OCI-LY7 (cell line): ENCODE data around the gene RAB15. TPM values are rescaled to one million over a fixed set of nuclear protein-coding genes. Genes with fewer than 3 reads are reported as not detected.

Experiments used
- BruUV-seq: library from RNA; stranded (reverse); fragments of 400-500 nt; replicated peaks from 2 replicates; lab custom pipeline; 2021; lab: Mats Ljungman, UMichigan
- CTCF ChIA-PET: fragments of 300-600 bp; sonication (Branson Sonifier 250); formaldehyde crosslinking; loops from one replicate; lab custom pipeline; 2022; ENCODE audit warnings: antibody characterized with exemption; ENCODE audit not compliant: unreplicated experiment; lab: Charles Lee
- POLR2A ChIA-PET: fragments of 300-600 bp; sonication (Branson Sonifier 250); formaldehyde crosslinking; loops from one replicate; lab custom pipeline; 2022; ENCODE audit warnings: antibody characterized with exemption; lab: Charles Lee
- DNase-seq: peaks from one replicate; pipeline ENCODE4 v3.0.0-alpha.2; 2015; ENCODE audit warnings: low spot score
- H2AFZ ChIP-seq: fragments of 200-600 bp; sonication (generic), shearing (Covaris generic); 2 replicates; pipeline ENCODE4 v1.6.1; 2014; ENCODE audit warnings: mild to moderate bottlenecking, antibody characterized with exemption, low read length, moderate library complexity
- H3K27ac ChIP-seq: fragments of 200-600 bp; sonication (generic); 2 replicates; pipeline ENCODE4 v1.5.1; 2014; ENCODE audit warnings: mixed run types, low read depth, mild to moderate bottlenecking, moderate library complexity, low read length, inconsistent platforms; ENCODE audit not compliant: poor library complexity, severe bottlenecking
- H3K36me3 ChIP-seq: fragments of 200-600 bp; sonication (generic); 2 replicates; pipeline ENCODE4 v1.6.1; 2014; ENCODE audit warnings: mild to moderate bottlenecking, antibody characterized with exemption, low read length, moderate library complexity, mixed read lengths; ENCODE audit not compliant: insufficient read depth
- H3K4me1 ChIP-seq: fragments of 200-600 bp; sonication (generic); 2 replicates; pipeline ENCODE4 v1.5.1; 2014; ENCODE audit warnings: mild to moderate bottlenecking, low read length; ENCODE audit not compliant: insufficient read depth, poor library complexity, severe bottlenecking
- H3K4me2 ChIP-seq: fragments of 200-600 bp; sonication (generic); 2 replicates; pipeline ENCODE4 v1.6.1; 2014; ENCODE audit warnings: mild to moderate bottlenecking, low read length
- H3K4me3 ChIP-seq: fragments of 200-600 bp; sonication (generic); 2 replicates; pipeline ENCODE4 v1.5.1; 2014; ENCODE audit warnings: mild to moderate bottlenecking, low read depth, low read length; ENCODE audit not compliant: poor library complexity, severe bottlenecking
- H3K79me2 ChIP-seq: fragments of 200-600 bp; sonication (generic); 2 replicates; pipeline ENCODE4 v1.6.1; 2016; ENCODE audit warnings: low read depth, mild to moderate bottlenecking, low read length, moderate library complexity, mixed read lengths; ENCODE audit not compliant: insufficient read depth
- H3K9me2 ChIP-seq: fragments of 200-600 bp; sonication (generic); 2 replicates; pipeline ENCODE4 v1.6.1; 2016; ENCODE audit warnings: mild to moderate bottlenecking, low read length, mixed read lengths; ENCODE audit not compliant: insufficient read depth
- H3K9me3 ChIP-seq: fragments of 200-600 bp; sonication (generic); 2 replicates; pipeline ENCODE4 v1.6.1; 2014; ENCODE audit warnings: mild to moderate bottlenecking, mixed run types, low read length, mixed read lengths
- H4K20me1 ChIP-seq: fragments of 200-600 bp; sonication (generic); 2 replicates; pipeline ENCODE4 v1.6.1; 2014; ENCODE audit warnings: mild to moderate bottlenecking, antibody characterized with exemption, low read length, moderate library complexity, mixed read lengths; ENCODE audit not compliant: insufficient read depth
- EZH2phosphoT487 ChIP-seq: fragments of 200-600 bp; sonication (generic); IDR thresholded peaks from 2 replicates; pipeline ENCODE4 v1.6.1; 2018; ENCODE audit warnings: low read depth, borderline replicate concordance, mild to moderate bottlenecking, mixed run types, antibody characterized with exemption, low read length, moderate library complexity, mixed read lengths
- intact Hi-C: fragments of 100-400 bp; cut with micrococcal nuclease; formaldehyde crosslinking; loops from one replicate; pipeline ENCODE4 v1.10.0; 2022; ENCODE audit not compliant: unreplicated experiment
- total RNA-seq, 2 experiments: library from RNA; depleted of rRNA in 1 of 2; stranded (reverse); fragments of >200 nt in 1 of 2; shearing (Covaris generic) in 1 of 2; gene quantifications; 2 replicates each; pipeline ENCODE4 v1.2.3, GENCODE V29; 2014 to 2022
- TF ChIP-seq, protein P1 (sequence below): fragments of 200-600 bp; sonication (generic); conservative IDR thresholded peaks from 2 replicates; pipeline ENCODE4 v1.5.1; 2014; ENCODE audit warnings: mild to moderate bottlenecking, antibody characterized with exemption, low read length, moderate library complexity, mixed read lengths

RAB15 gene
- total RNA-seq, 2 experiments from 2014 or later: 0.38 TPM; not detected in 1

GRCh38 chr14:64954491-64955240, 17.5 kb downstream of the RAB15 start:
- Histone ChIP-seq H3K9me3 (no peaks in the 10 kb centered on the region), H3K4me1 (no peaks in the 10 kb centered on the region), H3K4me2 (no peak overlapping the region), H3K79me2 (no peaks in the 10 kb centered on the region), H4K20me1 (no peaks in the 10 kb centered on the region; the same call in 1 of the 2 replicates), H3K4me3 (no peak overlapping the region), H2AFZ (no peak overlapping the region), H3K27ac (no peak overlapping the region), H3K36me3 (no peaks in the 10 kb centered on the region), H3K9me2 (no peaks in the 10 kb centered on the region)
- DNase-seq: no peak
- POLR2A ChIA-PET: no interaction called here
- intact Hi-C loops: no loop called here
- TF ChIP-seq, protein P1, sequence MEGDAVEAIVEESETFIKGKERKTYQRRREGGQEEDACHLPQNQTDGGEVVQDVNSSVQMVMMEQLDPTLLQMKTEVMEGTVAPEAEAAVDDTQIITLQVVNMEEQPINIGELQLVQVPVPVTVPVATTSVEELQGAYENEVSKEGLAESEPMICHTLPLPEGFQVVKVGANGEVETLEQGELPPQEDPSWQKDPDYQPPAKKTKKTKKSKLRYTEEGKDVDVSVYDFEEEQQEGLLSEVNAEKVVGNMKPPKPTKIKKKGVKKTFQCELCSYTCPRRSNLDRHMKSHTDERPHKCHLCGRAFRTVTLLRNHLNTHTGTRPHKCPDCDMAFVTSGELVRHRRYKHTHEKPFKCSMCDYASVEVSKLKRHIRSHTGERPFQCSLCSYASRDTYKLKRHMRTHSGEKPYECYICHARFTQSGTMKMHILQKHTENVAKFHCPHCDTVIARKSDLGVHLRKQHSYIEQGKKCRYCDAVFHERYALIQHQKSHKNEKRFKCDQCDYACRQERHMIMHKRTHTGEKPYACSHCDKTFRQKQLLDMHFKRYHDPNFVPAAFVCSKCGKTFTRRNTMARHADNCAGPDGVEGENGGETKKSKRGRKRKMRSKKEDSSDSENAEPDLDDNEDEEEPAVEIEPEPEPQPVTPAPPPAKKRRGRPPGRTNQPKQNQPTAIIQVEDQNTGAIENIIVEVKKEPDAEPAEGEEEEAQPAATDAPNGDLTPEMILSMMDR: no peak
- no peak for TF ChIP-seq EZH2phosphoT487
- no TSS peak for BruUV-seq
- CTCF ChIA-PET: no interaction called here

DNA sequence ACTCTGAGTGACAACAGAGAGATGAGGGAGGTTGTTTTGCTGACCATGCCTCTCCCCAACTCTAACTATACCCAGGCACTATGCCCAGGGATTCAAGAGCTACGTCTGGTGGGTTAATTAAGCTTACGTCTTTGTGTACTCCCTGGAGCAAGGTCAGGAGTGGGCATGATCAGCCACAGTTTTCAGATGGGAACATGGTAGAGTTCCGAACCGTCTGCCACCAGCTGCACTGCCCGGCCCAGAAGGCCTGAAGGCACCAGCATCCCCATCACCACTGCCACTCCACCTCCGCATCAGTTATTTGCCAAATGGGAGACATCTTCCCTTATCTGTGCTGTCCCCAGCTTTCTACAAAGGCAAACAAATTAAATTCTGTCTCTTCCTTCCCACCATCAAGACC, 18.5 kb downstream of the RAB15 start:
- H4K20me1 ChIP-seq: no peaks in the 10 kb centered on the region; the same call in 1 of the 2 replicates
- POLR2A ChIA-PET: interaction anchor here (0.5 kb wide), 1 partner anchor 625 kb away, joined by 4 read pairs; no protein-coding TSS in a partner anchor
- TF ChIP-seq, protein P1: no peak
- H3K79me2 ChIP-seq: no peaks in the 10 kb centered on the region
- H3K9me3 ChIP-seq: no peaks in the 10 kb centered on the region
- intact Hi-C loops: no loop called here
- H2AFZ ChIP-seq: no peak overlapping the region
- DNase-seq: no peak
- no peak overlapping the region for H3K27ac ChIP-seq
- H3K36me3 ChIP-seq: no peaks in the 10 kb centered on the region; the same call in 1 of the 2 replicates
- BruUV-seq: no TSS peak
- no peak overlapping the region for H3K4me3 ChIP-seq
- no peak overlapping the region for H3K4me2 ChIP-seq
- H3K9me2 ChIP-seq: no peaks in the 10 kb centered on the region
- CTCF ChIA-PET: interaction anchor here (0.5 to 1.1 kb wide), 2 partner anchors 18 to 915 kb away, joined by 3 to 4 read pairs; no protein-coding TSS in a partner anchor
- no peaks in the 10 kb centered on the region for H3K4me1 ChIP-seq

DNA sequence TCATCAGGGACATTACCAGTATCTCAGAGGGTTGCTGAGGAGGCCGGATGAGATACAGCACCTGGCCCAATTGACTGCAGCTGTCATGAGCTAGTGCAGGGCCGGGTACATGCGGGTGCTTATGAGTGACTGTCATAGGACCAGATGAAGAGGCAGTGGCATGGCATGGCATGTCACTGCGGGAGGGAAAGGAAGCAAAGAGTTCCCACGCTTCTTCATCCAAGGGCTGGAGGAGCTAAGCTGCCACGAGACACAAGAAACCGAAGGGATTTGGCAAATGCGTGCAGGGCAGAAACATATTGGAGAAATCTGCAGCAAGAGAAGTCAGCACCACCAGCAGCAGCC, 18.9 kb downstream of the RAB15 start:
- H3K9me2 ChIP-seq: no peaks in the 10 kb centered on the region
- no peak for DNase-seq
- POLR2A ChIA-PET: interaction anchor here (0.7 kb wide), 1 partner anchor 134 kb away, joined by 3 read pairs; no protein-coding TSS in a partner anchor
- no peaks in the 10 kb centered on the region for H3K4me1 ChIP-seq
- no peak overlapping the region for H2AFZ ChIP-seq
- no peak overlapping the region for H3K27ac ChIP-seq
- BruUV-seq: no TSS peak
- no peaks in the 10 kb centered on the region for H3K79me2 ChIP-seq
- H3K4me3 ChIP-seq: no peak overlapping the region
- CTCF ChIA-PET: interaction anchor here (0.5 to 1.1 kb wide), 2 partner anchors 17 to 915 kb away, joined by 3 to 4 read pairs; no protein-coding TSS in a partner anchor
- H3K36me3 ChIP-seq: no peaks in the 10 kb centered on the region; the same call in 1 of the 2 replicates
- H4K20me1 ChIP-seq: no peaks in the 10 kb centered on the region; the same call in 1 of the 2 replicates
- intact Hi-C loops: no loop called here
- TF ChIP-seq, protein P1: 0 out of 2 replicates have a peak, but pooled peaks have one; percentile 1
- no peak for TF ChIP-seq EZH2phosphoT487
- no peaks in the 10 kb centered on the region for H3K9me3 ChIP-seq
- no peak overlapping the region for H3K4me2 ChIP-seq
